GM12875 (cell line): ENCODE data around the gene DGKE.

Experiments
- H3K4me3 ChIP-seq: one replicate; pipeline ENCODE4 v1.5.1; 2011; ENCODE audit warnings: low read depth, low read length, control low read depth
- TF ChIP-seq, protein P1 (sequence below): IDR thresholded peaks from 2 replicates; pipeline ENCODE4 v1.5.1; 2011; ENCODE audit warnings: low read depth, mild to moderate bottlenecking, control low read depth, inconsistent platforms, low read length, moderate library complexity, borderline replicate concordance; ENCODE audit not compliant: insufficient read depth

DGKE gene

DNA sequence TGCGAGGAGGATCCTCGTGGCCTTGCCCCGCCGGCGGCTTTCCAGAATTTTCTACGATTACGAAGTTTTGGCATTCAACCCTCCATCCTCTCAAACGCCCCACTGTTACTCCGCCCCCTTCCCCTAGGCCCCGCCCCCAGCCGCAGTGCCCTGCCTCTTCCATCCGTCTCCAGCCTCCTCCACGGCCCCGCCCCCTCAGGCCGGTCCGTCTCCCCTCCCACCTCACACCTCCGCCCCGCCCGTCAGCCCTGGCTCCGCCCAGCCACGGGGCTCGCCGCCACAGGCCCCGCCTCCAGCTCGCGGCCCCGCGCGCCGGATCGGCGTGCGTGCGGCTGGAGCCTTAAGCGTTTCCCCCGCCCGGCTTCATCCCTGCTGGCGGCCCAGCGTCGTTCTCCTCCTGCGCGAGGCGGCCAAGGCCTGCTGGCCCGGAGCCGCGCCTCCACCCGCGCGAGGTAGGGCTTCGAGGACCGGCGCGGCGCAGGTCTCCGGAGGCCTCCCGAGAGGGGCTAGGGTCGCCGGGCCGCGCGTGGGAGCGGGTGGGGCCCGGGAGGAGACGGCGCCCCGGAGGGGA, at the start of gene DGKE, which contains the start of gene C17orf67:
Gene DGKE (plus strand): TSS at position 343 of the 571 bp plus-strand sequence. CDS start 645 bp downstream, outside the sequence.
Gene C17orf67 (minus strand): TSS at position 112 of the 571 bp plus-strand sequence. CDS start 18,110 bp downstream, outside the sequence.
- TF ChIP-seq, protein P1, sequence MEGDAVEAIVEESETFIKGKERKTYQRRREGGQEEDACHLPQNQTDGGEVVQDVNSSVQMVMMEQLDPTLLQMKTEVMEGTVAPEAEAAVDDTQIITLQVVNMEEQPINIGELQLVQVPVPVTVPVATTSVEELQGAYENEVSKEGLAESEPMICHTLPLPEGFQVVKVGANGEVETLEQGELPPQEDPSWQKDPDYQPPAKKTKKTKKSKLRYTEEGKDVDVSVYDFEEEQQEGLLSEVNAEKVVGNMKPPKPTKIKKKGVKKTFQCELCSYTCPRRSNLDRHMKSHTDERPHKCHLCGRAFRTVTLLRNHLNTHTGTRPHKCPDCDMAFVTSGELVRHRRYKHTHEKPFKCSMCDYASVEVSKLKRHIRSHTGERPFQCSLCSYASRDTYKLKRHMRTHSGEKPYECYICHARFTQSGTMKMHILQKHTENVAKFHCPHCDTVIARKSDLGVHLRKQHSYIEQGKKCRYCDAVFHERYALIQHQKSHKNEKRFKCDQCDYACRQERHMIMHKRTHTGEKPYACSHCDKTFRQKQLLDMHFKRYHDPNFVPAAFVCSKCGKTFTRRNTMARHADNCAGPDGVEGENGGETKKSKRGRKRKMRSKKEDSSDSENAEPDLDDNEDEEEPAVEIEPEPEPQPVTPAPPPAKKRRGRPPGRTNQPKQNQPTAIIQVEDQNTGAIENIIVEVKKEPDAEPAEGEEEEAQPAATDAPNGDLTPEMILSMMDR, result no peak

DNA sequence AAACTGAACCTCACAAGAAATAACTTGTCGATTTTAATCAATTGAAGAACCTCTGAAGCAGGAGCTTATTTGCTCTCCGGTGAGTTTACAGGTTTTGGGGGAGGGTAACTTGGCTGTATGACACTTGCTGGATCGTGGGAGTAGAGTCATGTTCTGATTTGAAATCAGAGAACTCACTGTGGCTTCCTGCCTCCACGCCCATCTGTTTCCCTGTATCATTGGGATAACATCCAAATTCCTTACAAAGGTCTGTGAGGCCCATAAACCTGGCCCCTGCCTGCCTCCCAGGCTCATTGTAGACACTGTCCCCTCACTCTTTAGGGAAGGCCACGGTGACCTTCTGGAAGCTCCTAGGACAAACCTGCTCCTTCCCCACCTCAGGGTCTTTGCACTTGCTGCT, 48.5 kb upstream of the DGKE start:
- H3K4me3 ChIP-seq, result no peak overlapping the region
- TF ChIP-seq, protein P1, result no peak

More for the DNA sequence above, at the start of gene DGKE, which contains the start of gene C17orf67:
- peak within 1 kb of the TSS; percentile 91 for H3K4me3 ChIP-seq

DNA sequence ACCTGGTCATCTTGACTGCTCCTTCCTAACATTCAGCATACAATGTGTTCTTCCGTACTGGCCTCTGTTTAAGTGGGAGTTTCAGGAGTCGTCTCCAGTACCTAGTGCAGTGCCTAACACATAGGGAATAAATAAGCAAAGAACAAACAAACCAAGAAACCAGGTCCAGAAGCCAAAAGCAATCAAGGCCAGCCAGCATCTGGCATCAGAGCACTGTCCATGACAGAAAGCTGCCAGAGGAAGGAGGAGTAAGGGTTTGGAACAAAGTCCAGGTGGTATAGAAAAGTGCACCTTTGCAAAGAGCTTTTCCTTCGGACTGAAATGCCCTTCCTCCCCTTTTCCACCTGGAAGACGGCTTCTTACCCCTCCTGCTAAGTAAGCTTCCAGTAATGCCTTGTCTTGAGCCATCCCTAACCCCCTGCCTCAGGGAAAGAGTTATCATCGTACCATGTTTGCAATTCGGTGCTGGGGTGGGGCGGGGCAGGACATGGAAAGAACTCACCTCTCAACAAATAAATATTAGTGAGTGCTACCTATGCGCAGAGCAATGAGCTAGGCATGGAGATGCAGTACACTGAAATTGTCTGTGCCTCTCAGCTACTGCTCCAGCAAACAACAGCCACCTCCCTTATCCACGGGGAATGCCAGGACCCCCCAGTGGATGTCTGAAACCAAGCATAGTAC, 47.8 kb upstream of the DGKE start:
- TF ChIP-seq, protein P1, result no peak
- H3K4me3 ChIP-seq, result no peak overlapping the region

DNA sequence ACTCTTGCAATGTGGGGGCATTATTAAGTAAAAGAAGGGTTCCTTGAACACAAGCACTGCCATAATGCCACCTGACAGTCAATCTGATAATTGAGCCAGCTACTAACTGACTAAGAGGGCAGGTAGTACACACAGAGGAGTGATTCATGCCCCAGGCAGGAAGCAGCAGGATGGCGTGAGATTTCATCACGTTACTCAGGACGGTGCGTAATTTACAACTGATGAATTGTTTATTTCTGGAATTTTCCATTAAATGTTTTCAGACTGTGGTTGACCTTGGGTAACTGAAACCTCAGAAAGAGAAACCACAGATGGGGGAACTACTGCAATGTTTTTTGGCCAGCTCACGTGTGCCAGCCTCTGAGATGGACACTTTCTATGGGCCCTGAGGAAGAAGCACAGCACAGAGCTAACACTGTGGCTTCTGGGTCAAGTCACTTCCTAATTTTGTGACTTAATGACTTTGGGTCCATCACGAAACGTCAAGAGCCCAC, 46.9 kb upstream of the DGKE start:
- TF ChIP-seq, protein P1, result no peak
- no peak overlapping the region for H3K4me3 ChIP-seq

DNA sequence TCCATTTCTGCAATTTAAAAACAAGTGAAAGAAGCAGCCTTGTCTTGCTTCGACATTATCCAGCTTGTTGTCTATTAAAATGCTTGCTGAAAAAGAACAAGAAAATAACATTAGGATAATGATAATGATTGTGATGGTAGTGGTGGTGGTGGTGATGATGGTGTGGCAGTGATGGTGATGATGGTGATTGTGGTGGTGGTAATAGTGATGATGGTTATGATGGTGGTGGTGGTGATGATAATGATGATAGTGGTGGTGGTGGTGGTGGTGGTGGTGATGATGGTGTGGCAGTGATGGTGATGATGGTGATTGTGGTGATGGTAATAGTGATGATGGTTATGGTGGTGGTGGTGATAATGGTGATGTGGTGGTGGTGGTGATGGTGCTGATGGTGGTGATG, 41.7 kb upstream of the DGKE start:
- TF ChIP-seq, protein P1, result no peak
- no peak overlapping the region for H3K4me3 ChIP-seq

DNA sequence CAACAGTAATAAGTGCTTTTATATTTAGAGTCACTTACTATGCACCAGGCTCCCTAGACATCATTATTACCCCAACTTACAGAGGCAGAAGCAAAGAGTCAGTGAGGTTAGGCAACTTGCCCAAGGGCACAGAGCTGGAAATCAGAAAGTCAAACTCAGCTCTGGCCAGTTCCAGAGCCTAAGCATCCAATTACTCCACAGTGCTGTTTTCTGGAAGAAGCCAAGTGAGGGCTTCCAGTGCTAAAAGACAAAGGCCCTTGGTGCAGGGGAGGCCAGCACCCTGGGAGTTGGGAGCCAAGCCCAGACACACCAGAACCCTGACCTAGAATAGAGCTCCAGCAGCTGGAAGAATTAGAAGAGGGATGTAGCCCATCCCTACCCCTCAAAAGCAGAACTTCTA, 40.4 kb upstream of the DGKE start:
- TF ChIP-seq, protein P1, result no peak
- no peak overlapping the region for H3K4me3 ChIP-seq

DNA sequence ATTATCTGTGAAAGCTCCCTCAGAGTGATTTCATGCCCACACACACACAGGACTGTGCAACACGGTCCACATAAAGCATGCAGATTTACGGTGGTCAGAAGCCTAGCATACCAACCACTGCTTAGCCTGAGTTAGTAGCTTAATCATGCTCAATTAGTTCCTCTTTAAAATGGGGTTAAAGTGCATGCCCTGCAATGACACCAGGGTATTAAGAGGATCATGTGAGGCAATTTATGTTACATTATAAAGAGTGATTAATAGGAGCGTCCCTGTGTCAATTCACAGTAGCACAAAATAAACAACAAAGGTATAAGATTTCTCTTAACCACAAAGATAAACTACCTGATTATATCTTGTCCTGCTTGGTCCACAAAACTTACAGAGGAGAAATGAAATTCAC, 40.0 kb upstream of the DGKE start:
- H3K4me3 ChIP-seq, result no peak overlapping the region
- TF ChIP-seq, protein P1, result no peak
